ENCODE data around the gene ANO10.

- TF ChIP-seq EP300 (IDR thresholded peaks at IDR 0.05) (no peak), POLR2A (IDR thresholded peaks at IDR 0.05) (no peak), POLR2AphosphoS5 (IDR thresholded peaks at IDR 0.05) (no peak)
- TF ChIP-seq, protein P1, sequence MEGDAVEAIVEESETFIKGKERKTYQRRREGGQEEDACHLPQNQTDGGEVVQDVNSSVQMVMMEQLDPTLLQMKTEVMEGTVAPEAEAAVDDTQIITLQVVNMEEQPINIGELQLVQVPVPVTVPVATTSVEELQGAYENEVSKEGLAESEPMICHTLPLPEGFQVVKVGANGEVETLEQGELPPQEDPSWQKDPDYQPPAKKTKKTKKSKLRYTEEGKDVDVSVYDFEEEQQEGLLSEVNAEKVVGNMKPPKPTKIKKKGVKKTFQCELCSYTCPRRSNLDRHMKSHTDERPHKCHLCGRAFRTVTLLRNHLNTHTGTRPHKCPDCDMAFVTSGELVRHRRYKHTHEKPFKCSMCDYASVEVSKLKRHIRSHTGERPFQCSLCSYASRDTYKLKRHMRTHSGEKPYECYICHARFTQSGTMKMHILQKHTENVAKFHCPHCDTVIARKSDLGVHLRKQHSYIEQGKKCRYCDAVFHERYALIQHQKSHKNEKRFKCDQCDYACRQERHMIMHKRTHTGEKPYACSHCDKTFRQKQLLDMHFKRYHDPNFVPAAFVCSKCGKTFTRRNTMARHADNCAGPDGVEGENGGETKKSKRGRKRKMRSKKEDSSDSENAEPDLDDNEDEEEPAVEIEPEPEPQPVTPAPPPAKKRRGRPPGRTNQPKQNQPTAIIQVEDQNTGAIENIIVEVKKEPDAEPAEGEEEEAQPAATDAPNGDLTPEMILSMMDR (IDR thresholded peaks at IDR 0.05) = no peak
Observed at GRCh38 chr3:43362961-43363360, 258.9 kb downstream of the ANO10 start.

All from stomach (tissue), 4 donors.